OCI-M2 (cell line): ENCODE results near the gene YTHDF2.

ENCODE experiments used
- DNase-seq: peaks from one replicate; lab custom pipeline; 2025; ENCODE audit not compliant: unreplicated experiment; lab: John Stamatoyannopoulos, UW

The YTHDF2 gene

GRCh38 chr1:28796352-28797211, 59.8 kb downstream of the YTHDF2 start:
- no peak for DNase-seq

DNA sequence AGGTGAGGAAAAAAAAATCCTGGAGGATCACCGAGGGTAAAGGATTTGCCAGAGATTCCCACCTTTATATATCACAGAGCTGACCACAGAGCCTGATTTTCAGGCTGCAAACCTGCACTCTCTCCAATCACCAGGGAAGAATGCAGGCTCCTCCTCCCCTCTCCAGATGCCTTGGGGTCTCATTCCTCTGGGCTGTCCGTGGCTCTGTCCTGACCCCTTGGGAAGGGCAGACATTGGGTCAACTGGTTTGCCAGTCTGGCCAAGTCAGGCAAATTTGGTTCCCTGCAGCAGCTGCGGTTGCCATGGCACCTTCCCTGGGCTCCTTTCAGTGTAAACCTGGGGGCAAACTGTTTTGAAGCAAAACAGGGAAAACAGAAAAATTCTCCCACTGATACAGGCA, 63.6 kb downstream of the YTHDF2 start:
- DNase-seq = no peak

GRCh38 chr1:28801461-28801860, 64.7 kb downstream of the YTHDF2 start:
- DNase-seq = no peak

- DNase-seq = no peak
Measured at GRCh38 chr1:28803051-28803450, 66.3 kb downstream of the YTHDF2 start.

DNA sequence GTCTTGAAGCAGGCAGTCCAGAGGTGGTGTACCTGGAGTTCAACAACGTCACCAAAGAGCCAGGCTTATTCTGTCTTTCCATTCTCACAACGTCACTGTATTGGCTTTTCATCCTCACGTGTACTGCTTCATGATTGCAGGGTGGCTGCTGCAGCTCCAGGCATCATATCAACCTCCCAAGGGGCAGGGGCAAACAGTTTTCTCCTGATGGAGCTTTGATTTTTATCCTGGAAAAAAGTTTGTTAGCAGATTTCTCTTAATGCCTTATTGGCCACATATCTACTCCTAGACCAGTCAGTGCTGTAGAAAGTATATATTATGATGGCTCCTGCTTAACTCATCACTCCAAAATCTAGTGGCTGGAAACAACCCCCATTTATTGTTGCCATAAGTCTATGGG, 66.9 kb downstream of the YTHDF2 start:
- DNase-seq = no peak

DNA sequence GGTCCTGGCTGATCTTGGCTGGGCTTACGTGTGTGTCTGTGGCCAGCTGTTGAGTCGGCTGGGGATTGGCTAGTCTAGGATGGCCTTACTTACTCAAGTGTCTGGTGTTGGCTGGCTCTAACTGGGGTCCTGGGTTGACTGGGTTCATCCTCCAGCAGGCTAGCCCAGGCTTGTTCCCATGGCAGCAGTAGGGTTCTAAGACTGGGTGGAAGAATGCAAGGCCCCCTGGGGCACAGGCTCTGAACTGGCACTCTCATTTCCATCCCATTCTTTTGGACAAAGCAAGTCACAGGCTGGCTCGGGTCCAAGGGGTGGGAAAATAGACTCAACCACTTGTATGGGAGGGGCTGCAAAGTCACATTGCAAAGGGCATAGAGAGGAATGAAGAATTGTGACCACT, 67.3 kb downstream of the YTHDF2 start:
- no peak for DNase-seq

- no peak for DNase-seq
Measured at GRCh38 chr1:28807046-28807445, 70.3 kb downstream of the YTHDF2 start.

- no peak for DNase-seq
Measured at GRCh38 chr1:28807986-28808385, 71.2 kb downstream of the YTHDF2 start.

DNA sequence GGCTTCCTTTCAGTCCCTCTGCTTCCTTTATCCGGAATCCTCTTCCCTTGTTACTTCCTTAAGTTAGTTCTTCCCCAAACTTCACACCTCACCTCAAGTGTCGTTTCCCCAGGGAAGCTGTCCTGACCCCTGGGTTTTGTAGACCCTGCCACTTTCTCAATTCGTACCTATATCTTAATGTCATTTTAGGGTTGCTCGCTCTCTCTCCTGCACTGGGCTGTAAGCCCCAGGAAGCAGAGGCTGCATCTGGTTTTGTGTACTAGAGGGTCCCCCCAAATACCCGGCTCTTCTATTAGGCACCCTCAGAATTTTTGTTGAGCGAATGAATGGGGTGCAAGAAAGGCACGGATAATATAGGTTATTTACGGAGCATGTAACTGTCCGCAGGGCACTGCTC, 74.6 kb downstream of the YTHDF2 start:
- no peak for DNase-seq

GRCh38 chr1:28811766-28812668, 75.3 kb downstream of the YTHDF2 start, which contains the start of gene OPRD1:
TSS of gene OPRD1 (plus strand) at chr1:28812170. CDS start at chr1:28812384, 214 bp downstream.
- no peak for DNase-seq

GRCh38 chr1:28812669-28813468, 76.1 kb downstream of the YTHDF2 start:
- DNase-seq = no peak

GRCh38 chr1:28813931-28814465, 77.3 kb downstream of the YTHDF2 start:
- no peak for DNase-seq

DNA sequence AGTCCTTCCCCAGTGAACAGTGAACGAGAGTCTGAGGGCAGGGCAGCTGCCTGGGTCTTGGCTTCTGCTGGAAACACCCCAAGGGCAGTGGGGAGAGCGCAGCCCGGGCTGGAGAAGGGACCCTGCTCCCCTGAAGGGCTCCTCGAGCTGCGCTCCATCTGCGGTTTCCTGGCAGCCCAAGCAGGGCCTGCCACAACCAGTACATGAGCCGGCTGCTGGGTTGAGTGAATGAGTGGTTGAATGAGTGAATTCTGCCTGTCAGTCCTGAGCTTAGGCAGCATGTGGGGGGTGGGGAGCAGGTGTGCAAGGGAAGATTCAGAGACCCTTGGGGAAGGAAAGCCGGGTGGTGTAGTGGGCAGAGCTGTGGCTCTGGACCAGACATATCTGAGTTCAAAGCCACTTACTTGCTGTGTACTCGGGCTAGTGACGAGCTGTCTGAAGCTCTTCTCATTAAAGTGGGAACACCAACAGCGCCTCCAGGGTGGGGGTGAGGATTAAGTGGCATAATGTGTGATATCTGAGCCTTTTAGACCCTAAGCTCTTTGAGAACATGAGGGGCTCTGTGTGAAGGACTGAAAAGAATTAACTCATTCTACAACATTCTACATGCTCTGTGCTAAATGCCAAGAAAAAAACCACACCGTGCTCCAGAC, 78.9 kb downstream of the YTHDF2 start:
- DNase-seq = no peak

DNA sequence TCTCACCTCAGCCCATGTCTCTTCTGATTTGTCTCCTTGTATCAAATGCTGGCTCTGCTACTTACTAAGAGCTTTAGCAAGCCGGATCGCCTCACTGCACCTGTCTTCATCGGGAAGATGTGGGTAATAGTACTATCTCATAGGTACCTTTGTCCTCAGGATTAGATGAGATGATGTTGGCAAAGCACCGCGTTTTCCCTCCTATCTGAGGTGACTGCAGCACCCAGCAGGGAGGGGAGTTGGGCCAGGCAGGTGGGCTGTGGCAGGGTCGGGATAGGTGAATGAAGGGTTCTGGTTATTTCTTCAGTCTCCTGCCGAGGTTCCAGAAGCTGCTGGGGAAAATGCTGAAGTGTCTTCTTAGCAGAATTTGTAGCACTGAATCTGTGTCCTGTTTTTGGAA, 80.4 kb downstream of the YTHDF2 start:
- DNase-seq = no peak

GRCh38 chr1:28819020-28819419, 82.3 kb downstream of the YTHDF2 start:
- DNase-seq = no peak
